GM18507 (cell line): ENCODE data around the gene WDFY2.
A peak's percentile ranks its signal among the peaks of the same experiment; 100 is the strongest.
"Not testable (repeated sequence)": the region's sequence is repeated elsewhere in the genome, so short reads cannot be mapped to it uniquely, and the experiment has no call there.

Source experiments
- DNase-seq: peaks from one replicate; pipeline ENCODE4 v3.0.0; 2011; ENCODE audit warnings: low read depth; ENCODE audit not compliant: insufficient read length; ENCODE audit errors: extremely low spot score
- FAIRE-seq: peaks from 2 replicates; lab custom pipeline; 2011; peaks lifted over from hg19 to GRCh38; lab: Jason Lieb, UNC

Gene WDFY2

DNA sequence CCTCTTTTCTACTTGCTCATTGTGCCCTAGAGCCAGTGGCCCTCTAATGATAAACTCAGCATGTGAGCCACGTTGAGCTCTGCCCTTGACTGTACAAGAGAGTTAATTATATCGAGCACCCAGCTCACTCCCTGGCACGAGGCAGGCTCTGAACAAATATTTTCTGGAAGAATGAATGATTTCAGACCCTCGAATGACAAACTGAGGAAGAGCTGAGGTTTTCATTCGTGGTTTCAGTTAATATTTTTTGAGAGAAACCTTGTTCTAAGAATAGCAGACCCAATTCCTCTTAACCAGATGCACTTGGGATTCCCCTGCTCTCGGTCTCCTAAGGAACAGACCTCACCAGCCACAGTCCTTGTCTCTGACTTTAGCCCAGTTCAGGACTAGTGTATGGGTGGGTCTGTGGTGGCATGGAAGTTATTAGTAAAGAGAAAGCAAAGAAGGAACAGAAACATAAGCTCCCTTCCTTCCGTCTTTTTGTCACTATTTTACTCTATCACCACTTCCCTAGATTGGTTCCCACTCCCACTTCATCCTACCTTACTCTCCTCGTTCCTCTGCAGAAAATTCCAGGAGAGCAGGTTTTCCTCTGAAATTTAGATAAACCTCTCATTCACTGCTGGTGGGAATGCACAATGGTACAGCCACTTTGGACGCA, 22.1 kb upstream of the WDFY2 start:
- peak; percentile 35 for DNase-seq
- peak; percentile 91 for FAIRE-seq

DNA sequence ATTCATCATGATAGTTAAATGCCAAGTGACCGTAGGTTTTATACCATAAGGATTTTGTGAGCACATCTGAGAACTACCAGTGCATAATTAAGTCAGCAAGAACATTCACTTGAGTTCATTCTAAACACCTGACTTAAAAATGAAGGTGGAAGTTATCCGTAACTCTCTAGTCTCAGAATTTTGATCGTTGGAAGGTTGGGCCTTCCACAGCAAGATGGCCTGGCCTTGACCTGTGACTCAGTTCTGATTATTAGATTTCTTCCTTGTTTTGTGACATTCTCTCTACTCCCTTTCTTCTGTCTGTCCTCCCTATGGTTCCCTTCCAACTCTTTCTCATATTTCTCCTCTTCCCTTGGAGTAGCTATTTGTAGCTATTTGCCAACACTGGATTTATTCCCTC, 20.0 kb upstream of the WDFY2 start:
- DNase-seq (no peak), FAIRE-seq (no peak)

DNA sequence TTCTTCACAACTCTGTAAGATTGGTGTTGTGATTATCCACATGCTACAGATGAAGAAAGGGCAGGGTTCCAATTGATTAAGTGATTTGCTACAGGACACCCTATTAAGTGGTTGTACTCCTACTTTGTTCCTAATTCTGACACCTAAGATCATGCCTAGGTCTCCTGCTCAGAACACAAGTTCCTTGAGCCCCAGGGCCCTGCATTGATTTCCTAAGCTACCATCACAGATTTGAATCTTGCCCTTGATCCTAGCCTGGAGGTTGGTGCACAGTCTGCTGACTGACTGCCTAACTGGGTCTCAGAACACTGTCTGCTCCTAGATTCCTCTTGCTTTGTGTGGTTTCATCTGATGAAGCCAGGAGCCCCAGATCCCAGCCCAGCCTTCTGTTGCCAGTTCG, 19.6 kb upstream of the WDFY2 start:
- no peak for FAIRE-seq
- no peak for DNase-seq

DNA sequence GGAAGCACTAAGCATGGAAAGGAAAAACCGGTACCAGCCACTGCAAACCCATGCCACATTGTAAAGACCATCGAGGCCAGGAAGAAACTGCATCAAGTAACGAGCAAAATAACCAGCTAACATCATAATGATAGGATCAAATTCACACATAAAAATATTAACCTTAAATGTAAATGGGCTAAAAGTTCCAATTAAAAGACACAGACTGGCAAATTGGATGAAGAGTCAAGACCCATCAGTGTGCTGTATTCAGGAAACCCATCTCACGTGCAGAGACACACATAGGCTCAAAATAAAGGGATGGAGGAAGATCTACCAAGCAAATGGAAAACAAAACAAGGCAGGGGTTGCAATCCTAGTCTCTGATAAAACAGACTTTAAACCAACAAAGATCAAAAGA, 15.3 kb upstream of the WDFY2 start:
- not testable (repeated sequence) for DNase-seq, FAIRE-seq

DNA sequence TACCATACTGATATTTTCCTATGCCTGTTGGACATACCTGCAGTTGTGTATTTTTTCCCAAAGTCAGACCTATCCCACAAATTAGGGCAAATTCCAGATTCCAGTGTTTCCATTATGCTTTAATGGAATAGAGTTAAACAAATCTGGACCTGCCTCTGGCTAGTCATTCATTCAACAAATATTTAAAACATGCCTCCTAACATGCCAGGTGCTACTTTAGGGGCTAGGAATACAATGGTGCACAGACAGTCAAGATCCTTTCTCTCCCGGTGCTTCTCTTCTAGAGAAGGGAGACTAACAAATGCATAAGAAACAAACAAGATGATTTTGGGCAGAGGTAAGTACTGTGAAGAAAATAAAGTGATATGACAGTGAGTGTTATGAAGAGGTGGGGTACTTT, 7.5 kb upstream of the WDFY2 start:
- FAIRE-seq: no peak

DNA sequence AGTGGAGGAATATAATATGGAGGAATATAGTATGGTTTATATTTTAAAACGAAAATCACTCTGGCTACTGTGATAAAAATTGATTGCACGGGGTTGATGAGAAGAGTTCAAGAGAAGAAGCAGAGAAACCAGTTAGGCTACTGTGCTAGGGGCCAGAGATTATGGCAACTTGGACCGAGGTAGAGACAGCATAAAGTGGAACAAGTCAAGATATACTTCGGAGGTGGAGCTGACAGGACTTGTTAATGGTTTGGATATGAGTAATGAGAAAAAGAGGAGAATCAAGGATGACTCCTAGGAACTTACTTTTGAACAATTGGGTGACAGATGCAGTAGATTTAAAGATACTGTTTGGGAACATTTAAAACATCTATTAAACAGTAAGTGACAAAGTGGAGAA, 6.6 kb upstream of the WDFY2 start:
- FAIRE-seq: no peak

More for the DNA sequence above, 7.5 kb upstream of the WDFY2 start:
- no peak for DNase-seq

DNA sequence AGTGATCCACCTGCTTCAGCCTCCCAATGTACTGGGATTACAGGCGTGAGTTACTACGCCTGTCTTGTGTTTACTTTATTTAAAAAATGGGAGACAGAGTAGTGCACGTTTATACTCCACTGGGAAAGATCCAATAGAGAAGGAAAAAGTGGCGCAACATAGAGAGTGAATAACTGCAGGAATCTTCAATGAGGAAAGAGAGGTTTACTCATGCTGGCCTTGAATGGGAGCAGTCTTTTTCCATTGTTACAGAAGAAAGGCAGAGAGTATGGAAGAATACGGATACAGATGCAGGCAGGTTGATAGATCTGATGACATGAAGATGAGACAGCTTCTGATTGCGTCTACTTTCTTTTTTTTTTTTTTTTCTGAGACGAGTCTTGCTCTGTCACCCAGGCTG, 4.6 kb upstream of the WDFY2 start:
- FAIRE-seq: no peak

More for the DNA sequence above, 6.6 kb upstream of the WDFY2 start:
- DNase-seq: no peak

GRCh38 chr13:51581148-51581820, 3.0 kb upstream of the WDFY2 start:
- no peak for FAIRE-seq
- no peak for DNase-seq

More for the DNA sequence above, 4.6 kb upstream of the WDFY2 start:
- no peak for DNase-seq

GRCh38 chr13:51583469-51583874, 790 bp upstream of the WDFY2 start:
- DNase-seq (no peak), FAIRE-seq (no peak)

DNA sequence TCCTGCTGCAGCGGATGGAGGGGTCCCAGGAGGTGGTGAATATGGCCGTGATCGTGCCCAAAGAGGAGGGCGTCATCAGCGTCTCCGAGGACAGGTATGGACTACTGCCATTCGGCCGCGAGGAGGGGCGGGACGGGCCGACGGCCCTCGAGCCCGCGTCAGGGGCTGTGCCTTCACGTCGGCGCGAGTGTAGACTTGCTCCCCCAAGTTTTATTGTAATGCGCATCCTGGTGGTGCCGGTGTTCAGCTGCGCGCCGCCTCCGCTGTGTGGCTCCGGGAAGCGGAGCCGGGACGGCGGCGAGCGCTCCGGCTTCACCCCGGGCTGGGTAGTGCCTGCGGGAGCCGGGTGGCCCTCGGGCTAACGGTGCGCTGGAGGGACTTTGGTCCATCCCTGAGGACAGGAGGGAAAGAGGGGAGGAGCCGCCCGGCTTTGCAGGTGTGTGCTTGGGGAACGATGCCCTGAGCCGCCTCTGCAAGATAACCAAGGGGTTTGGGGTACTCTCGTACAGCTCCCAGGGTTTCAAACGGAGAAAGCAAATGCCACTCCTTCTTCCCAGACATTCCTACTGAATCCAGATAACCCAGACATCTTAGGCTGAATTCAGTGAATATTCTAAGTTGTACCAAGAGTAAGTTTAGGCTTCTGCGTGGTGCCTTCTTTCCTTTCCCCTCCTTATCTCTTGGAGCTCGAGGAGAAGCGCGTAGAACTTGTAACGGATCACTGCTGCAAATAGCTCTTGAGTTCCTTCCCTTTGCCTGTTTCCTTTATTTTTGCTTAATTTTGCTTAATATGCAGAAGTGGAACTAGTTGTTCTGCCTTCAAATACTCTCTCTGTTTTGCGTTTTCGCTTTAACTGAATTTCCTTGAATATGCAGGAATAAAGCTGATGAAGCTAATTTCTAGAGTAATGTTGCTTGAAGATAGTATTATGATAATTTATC, 740 bp downstream of the WDFY2 start:
- peak; percentile 56 for FAIRE-seq
- DNase-seq: no peak

DNA sequence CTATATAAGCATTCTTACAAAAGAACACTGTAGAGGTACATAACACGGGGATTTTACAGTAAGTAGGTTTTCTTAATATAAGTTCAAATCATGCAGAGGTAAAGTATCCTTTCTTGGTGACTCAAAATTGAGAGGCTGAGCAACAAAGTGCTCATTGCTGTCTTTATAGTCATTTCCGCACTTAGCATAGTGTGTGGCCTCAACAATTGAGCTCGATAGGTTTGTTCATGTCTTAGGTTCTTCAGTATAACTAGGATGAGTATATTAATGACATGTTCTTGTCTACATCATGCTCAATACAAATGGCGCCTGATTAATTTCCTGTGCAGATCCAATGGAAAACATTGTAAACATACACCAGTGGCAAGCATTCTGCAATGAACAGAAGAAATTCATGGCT, 1.4 kb downstream of the WDFY2 start:
- DNase-seq (no peak), FAIRE-seq (no peak)

GRCh38 chr13:51587372-51587771, 3.1 kb downstream of the WDFY2 start:
- DNase-seq: no peak
- FAIRE-seq: no peak

DNA sequence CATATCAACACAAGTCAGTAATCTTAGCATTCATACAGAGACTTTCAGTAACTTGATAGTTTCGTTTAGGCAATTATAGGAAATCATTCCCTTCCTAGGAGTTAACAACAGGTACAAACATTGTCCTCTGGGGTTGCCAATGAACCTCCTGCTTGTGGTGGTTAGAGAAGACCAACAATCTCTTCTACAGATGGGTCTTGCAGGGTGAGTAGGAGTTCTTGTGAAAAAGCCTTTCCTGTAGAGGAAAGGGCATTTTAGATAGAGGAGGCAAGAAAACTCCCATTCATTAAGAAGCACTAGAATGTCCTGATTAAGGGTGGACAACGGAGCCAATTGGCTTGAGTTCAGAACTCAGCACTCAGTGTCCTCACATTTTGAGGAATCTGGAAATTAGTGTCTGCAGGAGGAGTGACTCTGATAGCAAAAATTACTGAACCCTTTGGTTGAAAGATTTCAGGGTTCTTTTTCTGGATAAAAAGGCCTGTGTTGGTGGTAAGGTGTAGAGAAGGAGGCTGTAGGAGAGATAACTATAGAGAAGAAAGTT, 4.2 kb downstream of the WDFY2 start:
- DNase-seq: no peak
- no peak for FAIRE-seq

DNA sequence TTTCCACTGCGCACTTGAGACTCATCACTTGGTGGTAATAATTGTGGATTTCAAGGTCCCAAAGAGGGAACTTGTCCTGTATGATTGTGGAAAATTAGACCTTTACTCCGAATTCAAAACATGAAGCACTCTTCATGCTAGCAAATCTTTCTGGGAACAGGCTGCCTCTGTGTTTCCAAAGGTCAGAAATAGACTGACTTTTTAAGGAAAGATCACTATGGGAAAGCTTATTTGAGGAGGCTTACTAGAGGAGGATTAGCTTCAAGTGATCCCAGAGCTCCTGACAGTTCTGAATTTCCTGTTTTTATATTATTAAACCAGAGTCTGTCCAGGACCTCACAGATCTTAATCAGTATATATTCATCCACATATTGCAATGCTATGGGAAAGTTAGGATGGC, 5.5 kb downstream of the WDFY2 start:
- DNase-seq (no peak), FAIRE-seq (no peak)

GRCh38 chr13:51590231-51590970, 6.1 kb downstream of the WDFY2 start:
- no peak for DNase-seq

GRCh38 chr13:51590971-51591627, 6.8 kb downstream of the WDFY2 start:
- DNase-seq (no peak), FAIRE-seq (no peak)

More at GRCh38 chr13:51590231-51590970, 6.1 kb downstream of the WDFY2 start:
- FAIRE-seq: no peak

DNA sequence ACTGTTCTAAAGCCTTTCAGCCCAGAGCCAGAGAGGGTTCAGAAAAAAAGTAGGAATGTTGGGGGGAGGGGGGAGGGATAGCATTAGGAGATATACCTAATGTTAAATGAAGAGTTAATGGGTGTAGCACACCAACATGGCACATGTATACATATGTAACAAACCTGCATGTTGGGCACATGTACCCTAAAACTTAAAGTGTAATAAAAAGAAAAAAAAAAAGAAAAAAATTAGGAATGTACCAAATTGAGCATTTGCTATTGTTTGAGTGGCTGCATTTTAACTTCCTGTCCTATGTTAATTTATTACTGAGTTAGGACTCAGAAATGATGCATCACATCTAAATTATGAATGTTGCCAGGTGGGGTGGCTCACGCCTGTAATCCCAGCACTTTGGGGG, 7.7 kb downstream of the WDFY2 start:
- FAIRE-seq, DNase-seq: not testable (repeated sequence)

- no peak for FAIRE-seq
- DNase-seq: no peak
Observed at GRCh38 chr13:51594432-51594831, 10.2 kb downstream of the WDFY2 start.

GRCh38 chr13:51595416-51595815, 11.2 kb downstream of the WDFY2 start:
- DNase-seq (no peak), FAIRE-seq (no peak)
